NCI-H1694 (cell line): ENCODE results near the gene WDR46.

ENCODE experiments used
- DNase-seq: peaks from one replicate; lab custom pipeline; 2025; lab: John Stamatoyannopoulos, UW

Gene WDR46

GRCh38 chr6:33313709-33314514, 24.9 kb upstream of the WDR46 start, which contains the start of gene TAPBP:
TSS of gene TAPBP (minus strand) at chr6:33314078. CDS start at chr6:33314041, 37 bp downstream.
- DNase-seq: no peak

- DNase-seq: no peak
Measured at GRCh38 chr6:33313105-33313708, 24.2 kb upstream of the WDR46 start.

GRCh38 chr6:33312361-33313104, 23.5 kb upstream of the WDR46 start:
- peak; percentile 14 for DNase-seq

- DNase-seq: no peak
Measured at GRCh38 chr6:33306356-33306755, 17.3 kb upstream of the WDR46 start.

GRCh38 chr6:33305052-33305451, 16.0 kb upstream of the WDR46 start:
- DNase-seq: no peak

GRCh38 chr6:33304216-33304615, 15.2 kb upstream of the WDR46 start:
- no peak for DNase-seq

- no peak for DNase-seq
Measured at GRCh38 chr6:33301877-33302276, 12.8 kb upstream of the WDR46 start.

GRCh38 chr6:33299237-33299944, 10.4 kb upstream of the WDR46 start:
- peak; percentile 75 for DNase-seq

GRCh38 chr6:33298773-33299236, 9.8 kb upstream of the WDR46 start, which contains the start of gene RGL2:
TSS of gene RGL2 (minus strand) at chr6:33298942. CDS start at chr6:33298610, 332 bp downstream.
- DNase-seq: no peak

GRCh38 chr6:33297956-33298772, 9.1 kb upstream of the WDR46 start:
- no peak for DNase-seq

- DNase-seq: no peak
Measured at GRCh38 chr6:33297406-33297955, 8.4 kb upstream of the WDR46 start.

GRCh38 chr6:33296797-33297405, 7.9 kb upstream of the WDR46 start:
- DNase-seq: no peak

GRCh38 chr6:33295621-33296369, 6.8 kb upstream of the WDR46 start:
- DNase-seq: no peak

- no peak for DNase-seq
Measured at GRCh38 chr6:33294086-33294823, 5.2 kb upstream of the WDR46 start.

GRCh38 chr6:33292996-33293682, 4.1 kb upstream of the WDR46 start:
- no peak for DNase-seq

- DNase-seq: no peak
Measured at GRCh38 chr6:33290459-33290858, 1.4 kb upstream of the WDR46 start.

GRCh38 chr6:33289784-33290315, 811 bp upstream of the WDR46 start:
- DNase-seq: no peak
